Uterus (tissue), 4 donors: Measurements from ENCODE around the gene ZBTB49. TPM values are rescaled to one million over a fixed set of nuclear protein-coding genes. Genes with fewer than 3 reads are reported as not detected.

Source experiments
- DNase-seq, 2 donors: peaks; one replicate each; pipeline ENCODE4 v3.0.0-alpha.2; 2019 to 2020
- H3K27ac ChIP-seq, 2 donors: fragments of 200-600 bp; sonication (generic); 1 replicate in 1 of 2; 2 replicates in 1 of 2; pipeline ENCODE4 v1.5.1; 2016 to 2018
- H3K27me3 ChIP-seq, 2 donors: fragments of 200-600 bp; sonication (generic); one replicate each; pipeline ENCODE4 v1.5.1; 2018 to 2019; ENCODE audit warnings: control low read depth in 1 of 2
- H3K36me3 ChIP-seq, 2 donors: fragments of 200-600 bp; sonication (generic); one replicate each; pipeline ENCODE4 v1.5.1; 2019; ENCODE audit warnings: control low read depth in 1 of 2
- H3K4me1 ChIP-seq, 2 donors: fragments of 200-600 bp; sonication (generic); one replicate each; pipeline ENCODE4 v1.5.1; 2018 to 2019; ENCODE audit warnings: control low read depth in 1 of 2
- H3K4me3 ChIP-seq, 2 donors: fragments of 200-600 bp; sonication (generic); 1 replicate in 1 of 2; 2 replicates in 1 of 2; pipeline ENCODE4 v1.5.1; 2018 to 2019; ENCODE audit warnings: mild to moderate bottlenecking in 1 of 2
- H3K9me3 ChIP-seq, 2 donors: fragments of 200-600 bp; sonication (generic); one replicate each; pipeline ENCODE4 v1.5.1; 2019; ENCODE audit warnings: control low read depth in 1 of 2
- POLR2A ChIP-seq, 2 donors: fragments of 450-650 bp; IDR thresholded peaks; one replicate each; pipeline ENCODE4 v1.6.1; 2016; ENCODE audit warnings: antibody characterized with exemption in 2 of 2, mild to moderate bottlenecking in 1 of 2, moderate library complexity in 1 of 2
- intact Hi-C: fragments of 100-400 bp; cut with DNase I; formaldehyde crosslinking; loops from one replicate; pipeline ENCODE4 v1.15.1; 2023; ENCODE audit warnings: low total_unique reads
- total RNA-seq, 4 donors: library from RNA; depleted of rRNA in 3 of 4; stranded (reverse); fragments of >200 nt in 3 of 4; gene quantifications; one replicate each; pipeline versions ENCODE4 v1.1.0 to v1.2.4, GENCODE V29; 2014 to 2023
- TF ChIP-seq, protein P1 (sequence below), 4 experiments: fragments of 200-600 bp in 2 of 4; fragments of 450-650 bp in 2 of 4; sonication (generic) in 2 of 4; IDR thresholded peaks; one replicate each; pipeline ENCODE4 v1.5.1; 2016 to 2019; ENCODE audit warnings: antibody characterized with exemption in 4 of 4, mild to moderate bottlenecking in 2 of 4, moderate library complexity in 1 of 4
- donor health status: DM: yes; HTN: yes; CAD: no.

Gene ZBTB49
- total RNA-seq, 4 donors from 2014 or later = 2.8 to 8.5 (median 6.6) TPM

DNA sequence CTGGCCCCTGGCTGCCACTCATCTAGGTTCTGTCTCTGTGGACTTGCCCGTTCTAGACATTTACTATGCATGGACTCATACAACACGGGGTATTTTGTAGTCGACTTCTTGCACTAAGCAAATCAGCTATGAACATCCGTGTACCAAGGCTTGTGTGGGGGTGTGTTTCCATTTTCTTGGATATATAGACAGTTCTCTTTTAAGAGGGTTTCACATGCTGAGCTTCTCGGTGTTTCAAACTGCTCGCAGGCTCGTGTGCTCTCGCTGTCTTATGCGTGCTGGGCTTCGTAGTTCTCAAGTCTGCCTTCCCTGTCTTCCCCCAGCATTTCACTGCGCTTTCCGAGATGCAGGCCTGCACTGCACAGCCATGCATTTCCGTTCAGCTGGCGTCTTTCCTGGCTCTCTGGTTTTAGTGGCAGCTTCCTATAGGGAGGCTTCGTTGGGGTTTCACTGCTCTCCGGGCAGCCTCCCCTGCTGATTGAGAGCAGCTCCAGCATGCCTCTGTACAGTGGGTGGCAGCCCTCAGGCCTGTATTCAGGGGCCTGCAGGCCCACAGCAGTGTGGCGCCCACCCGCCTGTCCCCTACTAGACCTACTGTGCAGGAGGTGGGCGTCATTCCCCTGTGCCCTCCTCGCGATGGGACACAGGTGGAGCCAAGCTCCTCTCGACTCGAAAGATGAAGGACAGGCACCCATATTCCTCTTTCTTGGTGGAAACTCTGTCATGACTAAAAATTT lies 27.6 kb downstream of the ZBTB49 start:
- Histone ChIP-seq H3K27me3 (no peaks in the 10 kb centered on the region), H3K27ac (no peak overlapping the region), H3K4me3 (no peak overlapping the region), H3K9me3 (no peaks in the 10 kb centered on the region), H3K36me3 (no peaks in the 10 kb centered on the region), H3K4me1 (no peaks in the 10 kb centered on the region)
- TF ChIP-seq POLR2A (IDR thresholded peaks at IDR 0.05) = no peak
- TF ChIP-seq, protein P1, sequence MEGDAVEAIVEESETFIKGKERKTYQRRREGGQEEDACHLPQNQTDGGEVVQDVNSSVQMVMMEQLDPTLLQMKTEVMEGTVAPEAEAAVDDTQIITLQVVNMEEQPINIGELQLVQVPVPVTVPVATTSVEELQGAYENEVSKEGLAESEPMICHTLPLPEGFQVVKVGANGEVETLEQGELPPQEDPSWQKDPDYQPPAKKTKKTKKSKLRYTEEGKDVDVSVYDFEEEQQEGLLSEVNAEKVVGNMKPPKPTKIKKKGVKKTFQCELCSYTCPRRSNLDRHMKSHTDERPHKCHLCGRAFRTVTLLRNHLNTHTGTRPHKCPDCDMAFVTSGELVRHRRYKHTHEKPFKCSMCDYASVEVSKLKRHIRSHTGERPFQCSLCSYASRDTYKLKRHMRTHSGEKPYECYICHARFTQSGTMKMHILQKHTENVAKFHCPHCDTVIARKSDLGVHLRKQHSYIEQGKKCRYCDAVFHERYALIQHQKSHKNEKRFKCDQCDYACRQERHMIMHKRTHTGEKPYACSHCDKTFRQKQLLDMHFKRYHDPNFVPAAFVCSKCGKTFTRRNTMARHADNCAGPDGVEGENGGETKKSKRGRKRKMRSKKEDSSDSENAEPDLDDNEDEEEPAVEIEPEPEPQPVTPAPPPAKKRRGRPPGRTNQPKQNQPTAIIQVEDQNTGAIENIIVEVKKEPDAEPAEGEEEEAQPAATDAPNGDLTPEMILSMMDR (IDR thresholded peaks at IDR 0.05) = no peak
- no peak for DNase-seq
- intact Hi-C loops = no loop called here

DNA sequence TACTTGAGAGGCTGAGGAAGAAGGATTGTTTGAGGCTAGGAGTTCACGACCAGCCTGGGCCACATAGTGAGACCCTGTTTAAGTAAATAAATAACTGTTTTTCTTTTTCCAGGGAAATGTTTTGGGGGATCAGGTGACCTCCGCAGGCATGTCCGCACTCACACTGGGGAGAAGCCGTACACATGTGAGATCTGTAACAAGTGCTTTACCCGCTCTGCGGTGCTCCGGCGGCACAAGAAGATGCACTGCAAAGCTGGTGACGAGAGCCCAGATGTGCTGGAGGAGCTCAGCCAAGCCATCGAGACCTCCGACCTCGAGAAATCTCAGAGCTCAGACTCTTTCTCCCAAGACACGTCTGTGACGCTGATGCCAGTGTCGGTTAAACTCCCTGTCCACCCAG lies 30.5 kb downstream of the ZBTB49 start:
- H3K36me3 ChIP-seq = no peaks in the 10 kb centered on the region
- H3K4me3 ChIP-seq = no peak overlapping the region
- no peaks in the 10 kb centered on the region for H3K9me3 ChIP-seq
- H3K27ac ChIP-seq = no peak overlapping the region
- no peaks in the 10 kb centered on the region for H3K27me3 ChIP-seq
- no peak for DNase-seq
- no peak for TF ChIP-seq POLR2A (IDR thresholded peaks at IDR 0.05)
- TF ChIP-seq, protein P1 (IDR thresholded peaks at IDR 0.05) = no peak
- intact Hi-C loops = no loop called here
- no peaks in the 10 kb centered on the region for H3K4me1 ChIP-seq

GRCh38 chr4:4320951-4321714 lies 31.1 kb downstream of the ZBTB49 start:
- Histone ChIP-seq H3K27ac (no peak overlapping the region), H3K36me3 (no peaks in the 10 kb centered on the region), H3K9me3 (no peaks in the 10 kb centered on the region), H3K27me3 (no peaks in the 10 kb centered on the region), H3K4me3 (no peak overlapping the region), H3K4me1 (no peaks in the 10 kb centered on the region)
- no peak for DNase-seq
- no peak for TF ChIP-seq POLR2A (IDR thresholded peaks at IDR 0.05)
- TF ChIP-seq, protein P1 (IDR thresholded peaks at IDR 0.05) = no peak
- intact Hi-C loops = no loop called here

- TF ChIP-seq, protein P1 (IDR thresholded peaks at IDR 0.05) = no peak
- no peak for TF ChIP-seq POLR2A (IDR thresholded peaks at IDR 0.05)
- DNase-seq = no peak
- Histone ChIP-seq H3K27me3 (no peaks in the 10 kb centered on the region), H3K9me3 (no peaks in the 10 kb centered on the region), H3K27ac (no peak overlapping the region), H3K36me3 (no peaks in the 10 kb centered on the region), H3K4me1 (no peaks in the 10 kb centered on the region), H3K4me3 (no peak overlapping the region)
- intact Hi-C loops = no loop called here
These were observed 32.1 kb downstream of the ZBTB49 start for GRCh38 chr4:4321951-4322688.
